Spleen (tissue), 11 donors: ENCODE measurements around the gene SRPK3. TPM values are rescaled to one million over a fixed set of nuclear protein-coding genes. Genes with fewer than 3 reads are reported as not detected.
A peak's percentile ranks its signal among the peaks of the same experiment; 100 is the strongest.

Experiments
- DNase-seq: peaks from one replicate; pipeline ENCODE4 v3.0.0-alpha.2; 2020
- H3K27ac ChIP-seq, 8 donors: fragments of 200-600 bp; sonication (generic) in 7 of 8; 1 replicate in 4 of 8; 2 replicates in 4 of 8; pipeline versions ENCODE4 v1.5.0 to v1.8.0; 2016 to 2021; ENCODE audit warnings: inconsistent platforms in 4 of 8, mild to moderate bottlenecking in 4 of 8, moderate library complexity in 1 of 8
- H3K27me3 ChIP-seq, 7 donors: fragments of 200-600 bp; sonication (generic) in 6 of 7; replicated peaks in 1 of 7; 1 replicate in 4 of 7; 2 replicates in 3 of 7; pipeline versions ENCODE4 v1.5.0 to v1.8.0; 2016 to 2021; ENCODE audit warnings: inconsistent platforms in 3 of 7, mild to moderate bottlenecking in 1 of 7
- H3K36me3 ChIP-seq, 6 donors: fragments of 200-600 bp; sonication (generic) in 5 of 6; 1 replicate in 4 of 6; 2 replicates in 2 of 6; pipeline versions ENCODE4 v1.5.0 to v1.8.0; 2016 to 2021; ENCODE audit warnings: inconsistent platforms in 2 of 6
- H3K4me1 ChIP-seq, 6 donors: fragments of 200-600 bp; sonication (generic) in 5 of 6; 1 replicate in 3 of 6; 2 replicates in 3 of 6; pipeline versions ENCODE4 v1.5.0 to v1.8.0; 2016 to 2021; ENCODE audit warnings: inconsistent platforms in 3 of 6
- H3K4me3 ChIP-seq, 8 donors: fragments of 200-600 bp; sonication (generic) in 7 of 8; 1 replicate in 4 of 8; 2 replicates in 4 of 8; pipeline versions ENCODE4 v1.5.0 to v1.8.0; 2016 to 2021; ENCODE audit warnings: inconsistent platforms in 4 of 8, mild to moderate bottlenecking in 4 of 8, moderate library complexity in 2 of 8
- H3K9me3 ChIP-seq, 8 donors: fragments of 200-600 bp; sonication (generic) in 7 of 8; 1 replicate in 4 of 8; 2 replicates in 4 of 8; pipeline versions ENCODE4 v1.5.0 to v1.8.0; 2016 to 2021; ENCODE audit warnings: inconsistent platforms in 4 of 8
- POLR2A ChIP-seq, 3 donors: fragments of 450-650 bp; IDR thresholded peaks; one replicate each; pipeline ENCODE4 v1.5.1; 2017; ENCODE audit warnings: antibody characterized with exemption in 3 of 3, mild to moderate bottlenecking in 1 of 3
- POLR2AphosphoS5 ChIP-seq, 3 donors: sonication (generic); formaldehyde crosslinking; IDR thresholded peaks; one replicate each; pipeline ENCODE4 v1.5.1; 2017; ENCODE audit warnings: antibody characterized with exemption in 3 of 3
- WGBS, 5 donors: extraction: QIAGEN DNeasy Blood & Tissue Kit in 3 of 5; methylation state at CpG; one replicate each; pipeline versions ENCODE4 v1.1.5 to v1.1.7; 2013 to 2018; 5-methylcytosine and 5-hydroxymethylcytosine counted together
- intact Hi-C: fragments of 100-400 bp; cut with DNase I; formaldehyde crosslinking; loops from one replicate; pipeline ENCODE4 v1.15.0; 2023; ENCODE audit warnings: low total_unique reads
- polyA plus RNA-seq, 3 donors: library from polyadenylated mRNA; stranded (reverse); fragments of 200-250 nt; gene quantifications; one replicate each; pipeline ENCODE4 v1.2.1, GENCODE V29; 2013
- total RNA-seq, 7 donors: library from RNA; depleted of rRNA in 3 of 7; stranded (reverse); fragments of >200 nt in 3 of 7; fragmentation: NEBNext Ultra II Directional in 4 of 7; extraction: Animal tissue kit (Norgen Biotek cat#: 25700) in 4 of 7; gene quantifications; one replicate each; pipeline versions ENCODE4 v1.1.0 to v1.2.1, GENCODE V29; 2016 to 2021
- TF ChIP-seq, protein P1 (sequence below), 11 experiments: fragments of 200-600 bp in 7 of 11; fragments of 450-650 bp in 4 of 11; sonication (generic) in 4 of 11; IDR thresholded peaks in 8 of 11; conservative IDR thresholded peaks in 3 of 11; 1 replicate in 7 of 11; 2 replicates in 4 of 11; pipeline versions ENCODE4 v1.4.0 to v1.8.0; 2016 to 2021; ENCODE audit warnings: antibody characterized with exemption in 11 of 11, inconsistent platforms in 4 of 11, mild to moderate bottlenecking in 1 of 11
- donor health status: healthy with polysubstance abuse.
- donor health status: DM: no; HTN: no; CAD: no; lungs with moderate emphysema.
- donor health status: DM: no; HTN: no; CAD: no.
- donor health status: Bipolar disorder and iron deficiency.
- donor health status: healthy.
- donor health status: DM: no; HTN: no; CAD: no.
- donor health status: DM: yes; HTN: yes; CAD: no.

The SRPK3 gene
- total and polyA plus RNA-seq, 10 donors: 0.03 to 0.26 (median 0.07) TPM; not detected in 7

DNA sequence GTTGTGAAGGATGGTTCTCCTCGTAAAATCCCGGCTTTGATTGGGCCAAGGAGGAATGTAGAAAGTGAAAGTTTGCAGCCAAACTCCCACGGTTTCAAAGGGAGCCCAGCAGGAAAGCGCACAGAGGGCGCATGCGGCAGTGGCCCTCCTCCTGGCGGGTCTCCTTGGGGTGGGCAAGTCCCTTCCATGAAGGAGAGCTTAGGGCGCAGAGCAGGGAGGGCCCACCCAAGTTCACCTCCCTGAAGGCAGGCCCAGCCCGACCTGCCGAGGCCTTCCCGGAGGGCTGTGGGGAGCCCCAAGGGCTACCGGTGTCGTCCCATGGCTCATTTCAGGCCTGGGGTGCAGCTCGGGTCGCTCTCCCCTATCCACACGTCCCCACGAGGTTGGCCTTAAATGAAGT lies 47.5 kb downstream of the SRPK3 start:
- peak; percentile 60 for DNase-seq
- H3K4me3 ChIP-seq: peak overlapping the region in 4 of 8 donors; percentile 43 to 68 (median 48)
- peaks cover 0 to 5% (median 0%) of the 10 kb centered on the region in 8 donors for H3K9me3 ChIP-seq
- TF ChIP-seq POLR2A (IDR thresholded peaks at IDR 0.05): no peak
- TF ChIP-seq, protein P1, sequence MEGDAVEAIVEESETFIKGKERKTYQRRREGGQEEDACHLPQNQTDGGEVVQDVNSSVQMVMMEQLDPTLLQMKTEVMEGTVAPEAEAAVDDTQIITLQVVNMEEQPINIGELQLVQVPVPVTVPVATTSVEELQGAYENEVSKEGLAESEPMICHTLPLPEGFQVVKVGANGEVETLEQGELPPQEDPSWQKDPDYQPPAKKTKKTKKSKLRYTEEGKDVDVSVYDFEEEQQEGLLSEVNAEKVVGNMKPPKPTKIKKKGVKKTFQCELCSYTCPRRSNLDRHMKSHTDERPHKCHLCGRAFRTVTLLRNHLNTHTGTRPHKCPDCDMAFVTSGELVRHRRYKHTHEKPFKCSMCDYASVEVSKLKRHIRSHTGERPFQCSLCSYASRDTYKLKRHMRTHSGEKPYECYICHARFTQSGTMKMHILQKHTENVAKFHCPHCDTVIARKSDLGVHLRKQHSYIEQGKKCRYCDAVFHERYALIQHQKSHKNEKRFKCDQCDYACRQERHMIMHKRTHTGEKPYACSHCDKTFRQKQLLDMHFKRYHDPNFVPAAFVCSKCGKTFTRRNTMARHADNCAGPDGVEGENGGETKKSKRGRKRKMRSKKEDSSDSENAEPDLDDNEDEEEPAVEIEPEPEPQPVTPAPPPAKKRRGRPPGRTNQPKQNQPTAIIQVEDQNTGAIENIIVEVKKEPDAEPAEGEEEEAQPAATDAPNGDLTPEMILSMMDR (IDR thresholded peaks at IDR 0.05 in 8 of 11, conservative IDR thresholded peaks at IDR 0.05 in 3 of 11): no peak
- TF ChIP-seq POLR2AphosphoS5 (IDR thresholded peaks at IDR 0.05): no peak
- peak overlapping the region in 7 of 8 donors; percentile 14 to 59 (median 43) for H3K27ac ChIP-seq
- no peaks in the 10 kb centered on the region for H3K36me3 ChIP-seq
- intact Hi-C loops: loop anchor here (10.0 kb wide), 1 partner anchor 66 kb away; no protein-coding TSS in a partner anchor
- peaks cover 0 to 26% (median 11%) of the 10 kb centered on the region in 6 donors for H3K4me1 ChIP-seq
- peaks cover 6 to 78% (median 31%) of the 10 kb centered on the region in 7 donors for H3K27me3 ChIP-seq
- WGBS, 5 donors: 43 to 59% (median 50%) methylated on average over 5 to 17 of the region's 17 CpGs

DNA sequence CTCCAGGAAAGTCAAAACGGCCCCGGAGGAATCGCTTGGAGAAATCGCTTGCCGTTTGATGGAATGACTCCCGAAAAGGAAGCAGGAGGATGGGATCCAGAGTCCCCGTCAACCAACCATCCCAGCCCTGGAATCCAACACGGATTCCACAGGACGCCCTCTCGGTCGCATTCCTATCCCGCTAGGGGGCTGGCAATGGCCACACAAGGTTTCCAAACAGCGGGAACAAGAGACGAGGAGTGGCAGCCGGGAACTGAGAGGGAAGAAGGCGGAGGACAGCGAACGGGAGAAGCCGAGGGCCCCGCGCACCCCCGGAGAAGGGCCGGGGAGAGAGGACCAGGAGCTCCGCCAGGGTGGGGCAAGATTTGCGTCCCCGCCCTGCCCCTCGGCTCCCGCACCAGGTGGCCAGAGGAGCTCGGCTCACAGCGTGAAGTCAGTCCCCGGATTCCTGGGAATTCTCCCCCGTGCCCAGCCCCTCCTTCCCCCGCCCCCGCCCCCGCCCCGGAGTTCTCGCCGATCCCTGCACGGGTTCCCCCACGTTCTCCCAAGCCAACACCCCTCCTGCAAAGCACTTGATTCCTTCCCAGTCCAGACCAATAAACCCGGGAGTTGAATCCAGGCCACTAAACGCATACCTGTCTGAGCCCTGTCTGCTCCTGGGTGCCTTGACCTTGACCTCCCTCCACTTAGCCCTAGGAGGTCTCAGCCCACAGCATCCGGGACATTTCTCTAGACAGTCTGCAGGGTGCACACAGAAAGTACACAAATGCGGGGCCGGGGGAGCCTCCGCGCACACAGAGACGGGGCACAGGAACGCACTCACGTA lies 48.1 kb downstream of the SRPK3 start:
- DNase-seq: peak; percentile 64
- Histone ChIP-seq H3K36me3 (no peaks in the 10 kb centered on the region), H3K27me3 (peaks cover 6 to 76% (median 31%) of the 10 kb centered on the region in 7 donors)

DNA sequence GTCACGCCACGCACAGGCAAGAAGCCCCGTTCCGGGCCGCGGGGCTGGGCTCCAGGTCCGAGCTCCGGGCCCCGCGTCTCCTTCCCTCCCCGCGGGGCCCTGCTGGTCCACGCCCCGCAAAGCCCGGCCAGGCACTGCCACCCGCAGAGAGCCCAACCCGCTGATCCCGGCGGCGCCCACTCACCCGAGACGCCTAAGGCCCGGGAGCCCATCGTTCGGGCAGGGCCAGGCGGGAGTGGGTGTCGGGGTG lies 48.6 kb downstream of the SRPK3 start:
- Histone ChIP-seq H3K27me3 (peaks cover 6 to 72% (median 31%) of the 10 kb centered on the region in 7 donors), H3K4me1 (peaks cover 0 to 26% (median 11%) of the 10 kb centered on the region in 6 donors), H3K27ac (peak overlapping the region in 3 of 8 donors; percentile 49 to 59 (median 58)), H3K4me3 (peak overlapping the region; percentile 10 to 68 (median 41)), H3K9me3 (peaks cover 0 to 5% (median 0%) of the 10 kb centered on the region in 8 donors), H3K36me3 (no peaks in the 10 kb centered on the region)
- intact Hi-C loops: loop anchor here (10.0 kb wide), 1 partner anchor 65 kb away; no protein-coding TSS in a partner anchor
- TF ChIP-seq, protein P1 (IDR thresholded peaks at IDR 0.05 in 8 of 11, conservative IDR thresholded peaks at IDR 0.05 in 3 of 11): no peak
- TF ChIP-seq POLR2A (IDR thresholded peaks at IDR 0.05) (no peak), POLR2AphosphoS5 (IDR thresholded peaks at IDR 0.05) (no peak)
- WGBS, 5 donors: 0 to 37% (median 18%) methylated on average over 6 to 27 of the region's 27 CpGs; no CpG with 5 or more reads in 1 of the 5 donors
- DNase-seq: peak; percentile 68

More for the DNA sequence above, 48.1 kb downstream of the SRPK3 start:
- Histone ChIP-seq H3K9me3 (peaks cover 0 to 5% (median 0%) of the 10 kb centered on the region in 8 donors), H3K27ac (peak overlapping the region in 6 of 8 donors; percentile 14 to 59 (median 46)), H3K4me1 (peaks cover 0 to 26% (median 11%) of the 10 kb centered on the region in 6 donors), H3K4me3 (peak overlapping the region; percentile 10 to 68 (median 41))
- TF ChIP-seq POLR2AphosphoS5 (IDR thresholded peaks at IDR 0.05): no peak
- TF ChIP-seq POLR2A (IDR thresholded peaks at IDR 0.05): no peak
- TF ChIP-seq, protein P1 (IDR thresholded peaks at IDR 0.05 in 8 of 11, conservative IDR thresholded peaks at IDR 0.05 in 3 of 11): no peak
- intact Hi-C loops: loop anchor here (10.0 kb wide), 1 partner anchor 66 kb away; no protein-coding TSS in a partner anchor
- 3 to 34% (median 12%) methylated on average over 10 to 50 of the region's 50 CpGs for WGBS, 5 donors
